HG03108 (cell line): ENCODE results near the gene DCBLD2.
"Not testable (repeated sequence)": the region's sequence is repeated elsewhere in the genome, so short reads cannot be mapped to it uniquely, and the experiment has no call there.

Source experiments
- ATAC-seq: cut with Tn5 transposase; IDR thresholded peaks from one replicate; pipeline ENCODE4 v1.9.1; 2021; ENCODE audit warnings: moderate library complexity; ENCODE audit not compliant: unreplicated experiment

Gene DCBLD2

GRCh38 chr3:98839846-98840245 is 61.6 kb downstream of the DCBLD2 start:
- ATAC-seq, result no peak

GRCh38 chr3:98831060-98831459 is 70.4 kb downstream of the DCBLD2 start:
- ATAC-seq, result not testable (repeated sequence)

GRCh38 chr3:98829246-98829832 is 72.2 kb downstream of the DCBLD2 start:
- no peak for ATAC-seq

GRCh38 chr3:98827221-98827920 is 74.1 kb downstream of the DCBLD2 start:
- ATAC-seq, result no peak

GRCh38 chr3:98826126-98826525 is 75.4 kb downstream of the DCBLD2 start:
- no peak for ATAC-seq

GRCh38 chr3:98824256-98824655 is 77.2 kb downstream of the DCBLD2 start:
- ATAC-seq, result no peak

- ATAC-seq, result no peak
These were observed 77.7 kb downstream of the DCBLD2 start for GRCh38 chr3:98823791-98824190.

GRCh38 chr3:98821063-98821462 is 80.4 kb downstream of the DCBLD2 start:
- ATAC-seq, result no peak

- peak; percentile 79 for ATAC-seq
These were observed 83.9 kb downstream of the DCBLD2 start for GRCh38 chr3:98817547-98818041.

GRCh38 chr3:98814817-98815420 is 86.6 kb downstream of the DCBLD2 start:
- no peak for ATAC-seq

- no peak for ATAC-seq
These were observed 88.6 kb downstream of the DCBLD2 start for GRCh38 chr3:98812851-98813374.

- ATAC-seq, result no peak
These were observed 90.4 kb downstream of the DCBLD2 start for GRCh38 chr3:98811048-98811447.

GRCh38 chr3:98809557-98809956 is 91.9 kb downstream of the DCBLD2 start:
- no peak for ATAC-seq

- ATAC-seq, result no peak
These were observed 93.4 kb downstream of the DCBLD2 start for GRCh38 chr3:98808071-98808470.

GRCh38 chr3:98807561-98807960 is 93.9 kb downstream of the DCBLD2 start:
- ATAC-seq, result no peak

GRCh38 chr3:98807011-98807410 is 94.5 kb downstream of the DCBLD2 start:
- ATAC-seq, result no peak

GRCh38 chr3:98806521-98806920 is 95.0 kb downstream of the DCBLD2 start:
- no peak for ATAC-seq

GRCh38 chr3:98805571-98805970 is 95.9 kb downstream of the DCBLD2 start:
- ATAC-seq, result no peak

- ATAC-seq, result no peak
These were observed 100.3 kb downstream of the DCBLD2 start for GRCh38 chr3:98801043-98801747.

- no peak for ATAC-seq
These were observed 101.1 kb downstream of the DCBLD2 start for GRCh38 chr3:98800401-98800800.

- ATAC-seq, result no peak
These were observed 102.0 kb downstream of the DCBLD2 start for GRCh38 chr3:98799479-98799878.
